ENCODE measurements around the gene AAMDC. TPM values are rescaled to one million over a fixed set of nuclear protein-coding genes. Genes with fewer than 3 reads are reported as not detected.

AAMDC gene
- total RNA-seq, 1 experiment from 2014 or later = 20.7 TPM

- Histone ChIP-seq H2BK12ac (ENCODE audit: insufficient read length, low read depth, low read length) (no peak overlapping the region), H3K9me3 (ENCODE audit: control insufficient read depth, low read depth, low read length) (no peaks in the 10 kb centered on the region), H2BK20ac (ENCODE audit: low read depth, low read length, poor library complexity, severe bottlenecking) (no peak overlapping the region), H3K79me1 (ENCODE audit: insufficient read depth, low read depth, low read length, poor library complexity, severe bottlenecking) (no peaks in the 10 kb centered on the region), H3K27me3 (ENCODE audit: insufficient read depth, low read length) (no peaks in the 10 kb centered on the region), H3T11ph (ENCODE audit: low read length) (no peak overlapping the region), H2BK15ac (ENCODE audit: low read depth, low read length) (no peak overlapping the region), H3K23me2 (ENCODE audit: insufficient read length, low read depth, low read length, poor library complexity, severe bottlenecking) (no peaks in the 10 kb centered on the region), H4K20me1 (ENCODE audit: control insufficient read depth, insufficient read depth, insufficient read length) (no peaks in the 10 kb centered on the region), H4K91ac (ENCODE audit: insufficient read length, low read depth, low read length) (no peak overlapping the region), H4K5ac (ENCODE audit: insufficient read length, low read depth, low read length) (no peak overlapping the region), H3K23ac (ENCODE audit: insufficient read length, low read depth, low read length) (no peak overlapping the region), H3K4me1 (ENCODE audit: insufficient read depth, low read length) (no peaks in the 10 kb centered on the region), H2BK120ac (ENCODE audit: low read depth, low read length, poor library complexity, severe bottlenecking) (no peak overlapping the region), H3K4me2 (ENCODE audit: insufficient read depth, insufficient read length, low read length) (no peak overlapping the region), H2AK5ac (ENCODE audit: insufficient read length, low read length) (no peak overlapping the region), H2AFZ (ENCODE audit: low read length) (no peak overlapping the region), H3K14ac (ENCODE audit: insufficient read depth, low read length) (no peak overlapping the region), H3K79me2 (ENCODE audit: insufficient read depth, low read length) (no peaks in the 10 kb centered on the region), H3K27ac (ENCODE audit: insufficient read length, low read depth, low read length) (no peak overlapping the region), H2BK5ac (ENCODE audit: insufficient read length, low read length) (no peak overlapping the region), H4K8ac (replicated peaks; ENCODE audit: insufficient read length, low read depth, low read length) (no peak overlapping the region), H3K9ac (ENCODE audit: extremely low read depth, insufficient read length, low read length) (no peak overlapping the region), H3K4ac (ENCODE audit: low read depth, low read length) (no peak overlapping the region), H3K18ac (ENCODE audit: insufficient read length, low read depth, low read length) (no peak overlapping the region), H3K56ac (ENCODE audit: insufficient read length, low read depth, low read length) (no peak overlapping the region)
- peak overlapping the region in 1 of 3 experiments; percentile 48; a peak in 2 of 7 replicates for H3K27ac Mint-ChIP-seq
- no CpG with 5 or more reads among the region's 6 CpGs for WGBS (ENCODE audit: extremely low coverage, insufficient read length, low lambda C conversion rate)
- H3K4me3 Mint-ChIP-seq = no peak overlapping the region
- no peaks in the 10 kb centered on the region for H3K9me3 Mint-ChIP-seq
- H3K27me3 Mint-ChIP-seq (ENCODE audit: low read depth) = no peaks in the 10 kb centered on the region
- no peak for DNase-seq
- H3K36me3 Mint-ChIP-seq (ENCODE audit: insufficient read depth in 1 of 3, low read depth in 3 of 3) = peaks cover 10 to 61% (median 23%) of the 10 kb centered on the region in 3 experiments
- no peaks in the 10 kb centered on the region for H3K4me1 Mint-ChIP-seq
- no peak for TF ChIP-seq CTCF (conservative IDR thresholded peaks at IDR 0.05)
Observed at GRCh38 chr11:77884829-77885190, 63.9 kb downstream of the AAMDC start.

Measured in H9 (cell line).